ENCODE data around the gene CAMLG.

CAMLG gene

GRCh38 chr5:134769206-134769605, 30.9 kb downstream of the CAMLG start:
- peak; percentile 25 for DNase-seq
- in situ Hi-C loops (cut with HindIII; ENCODE audit: low pct_ligation_motif_present, low pct_unique_long_range_greater_than_20kb, low sequenced_read_pairs): no loop called here

- in situ Hi-C loops (cut with HindIII; ENCODE audit: low pct_ligation_motif_present, low pct_unique_long_range_greater_than_20kb, low sequenced_read_pairs): no loop called here
- DNase-seq: no peak
These were observed 34.2 kb downstream of the CAMLG start for GRCh38 chr5:134772461-134773125.

- in situ Hi-C loops (cut with HindIII; ENCODE audit: low pct_ligation_motif_present, low pct_unique_long_range_greater_than_20kb, low sequenced_read_pairs): no loop called here
- DNase-seq: no peak
These were observed 39.0 kb downstream of the CAMLG start for GRCh38 chr5:134777366-134777765.

GRCh38 chr5:134784241-134784920, 46.0 kb downstream of the CAMLG start:
- peak; percentile 5 for DNase-seq
- in situ Hi-C loops (cut with HindIII; ENCODE audit: low pct_ligation_motif_present, low pct_unique_long_range_greater_than_20kb, low sequenced_read_pairs): no loop called here

GRCh38 chr5:134784946-134785620, 46.7 kb downstream of the CAMLG start:
- in situ Hi-C loops (cut with HindIII; ENCODE audit: low pct_ligation_motif_present, low pct_unique_long_range_greater_than_20kb, low sequenced_read_pairs): no loop called here
- DNase-seq: no peak

- DNase-seq: no peak
- in situ Hi-C loops (cut with HindIII; ENCODE audit: low pct_ligation_motif_present, low pct_unique_long_range_greater_than_20kb, low sequenced_read_pairs): no loop called here
These were observed 49.3 kb downstream of the CAMLG start for GRCh38 chr5:134787692-134788091.

GRCh38 chr5:134791580-134791979, 53.2 kb downstream of the CAMLG start:
- in situ Hi-C loops (cut with HindIII; ENCODE audit: low pct_ligation_motif_present, low pct_unique_long_range_greater_than_20kb, low sequenced_read_pairs): no loop called here
- no peak for DNase-seq

GRCh38 chr5:134792286-134792685, 53.9 kb downstream of the CAMLG start:
- no peak for DNase-seq
- in situ Hi-C loops (cut with HindIII; ENCODE audit: low pct_ligation_motif_present, low pct_unique_long_range_greater_than_20kb, low sequenced_read_pairs): no loop called here

GRCh38 chr5:134793111-134793510, 54.8 kb downstream of the CAMLG start:
- DNase-seq: no peak
- in situ Hi-C loops (cut with HindIII; ENCODE audit: low pct_ligation_motif_present, low pct_unique_long_range_greater_than_20kb, low sequenced_read_pairs): no loop called here

GRCh38 chr5:134794082-134794481, 55.7 kb downstream of the CAMLG start:
- in situ Hi-C loops (cut with HindIII; ENCODE audit: low pct_ligation_motif_present, low pct_unique_long_range_greater_than_20kb, low sequenced_read_pairs): no loop called here
- no peak for DNase-seq

- no peak for DNase-seq
- in situ Hi-C loops (cut with HindIII; ENCODE audit: low pct_ligation_motif_present, low pct_unique_long_range_greater_than_20kb, low sequenced_read_pairs): no loop called here
These were observed 56.5 kb downstream of the CAMLG start for GRCh38 chr5:134794819-134795218.

GRCh38 chr5:134798468-134798867, 60.1 kb downstream of the CAMLG start:
- in situ Hi-C loops (cut with HindIII; ENCODE audit: low pct_ligation_motif_present, low pct_unique_long_range_greater_than_20kb, low sequenced_read_pairs): no loop called here
- no peak for DNase-seq

Measured in ACHN (cell line).